ENCODE data around the gene SMOC2.

DNA sequence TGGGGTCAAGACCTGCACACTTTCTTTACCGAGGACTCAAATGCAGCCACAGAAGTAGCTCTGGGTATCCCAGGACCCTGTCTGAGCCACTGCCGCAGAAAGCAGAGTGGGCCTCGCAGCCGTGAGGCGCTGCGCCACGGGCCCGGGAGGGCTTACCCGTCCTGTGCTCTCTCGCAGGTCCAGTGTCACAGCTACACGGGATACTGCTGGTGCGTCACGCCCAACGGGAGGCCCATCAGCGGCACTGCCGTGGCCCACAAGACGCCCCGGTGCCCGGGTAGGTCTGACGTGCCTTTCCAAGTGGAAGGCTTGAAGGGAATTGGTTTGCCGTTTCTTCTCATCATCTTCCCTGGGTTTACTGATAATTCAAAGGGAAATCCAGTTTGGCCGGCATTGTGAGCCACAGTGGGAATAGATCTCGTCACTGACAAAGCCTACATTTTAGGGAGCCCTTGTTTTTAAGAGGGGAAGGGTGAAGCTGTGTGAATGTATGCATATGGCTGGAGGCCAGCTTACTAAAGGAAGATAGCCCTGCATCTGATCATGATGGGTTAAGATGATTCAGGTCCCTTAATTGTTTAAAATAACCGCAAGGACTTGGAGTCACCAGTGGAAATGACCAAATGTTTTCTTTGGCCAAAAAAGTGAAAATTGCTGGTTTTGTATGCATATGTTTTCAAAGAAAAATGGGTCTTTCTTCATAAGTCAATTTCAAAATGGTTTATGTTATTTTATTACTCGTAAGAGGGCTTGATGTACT is 86.6 kb downstream of the SMOC2 start:
- TF ChIP-seq, protein P1, sequence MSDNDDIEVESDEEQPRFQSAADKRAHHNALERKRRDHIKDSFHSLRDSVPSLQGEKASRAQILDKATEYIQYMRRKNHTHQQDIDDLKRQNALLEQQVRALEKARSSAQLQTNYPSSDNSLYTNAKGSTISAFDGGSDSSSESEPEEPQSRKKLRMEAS (IDR thresholded peaks at IDR 0.05): no peak
- no peak for TF ChIP-seq TAF1 (IDR thresholded peaks at IDR 0.05; ENCODE audit: low read depth)
